K562 (cell line): ENCODE results near the gene ABCB6. TPM values are rescaled to one million over a fixed set of nuclear protein-coding genes. Genes with fewer than 3 reads are reported as not detected.

Experiments
- FOXJ3 ChIP-seq: sonication (generic); formaldehyde crosslinking; IDR thresholded peaks from 2 replicates; pipeline ENCODE4 v1.4.0; 2020; ENCODE audit warnings: mild to moderate bottlenecking, missing genetic modification reagents
- HDAC1 ChIP-seq, 2 experiments: fragments of 450-650 bp; IDR thresholded peaks; 2 replicates each; pipeline ENCODE4 v1.6.1; 2016 to 2017; ENCODE audit warnings: inconsistent platforms in 1 of 2, mild to moderate bottlenecking in 1 of 2, moderate library complexity in 1 of 2
- JUND ChIP-seq, 2 experiments: IDR thresholded peaks; 2 replicates in 1 of 2; 3 replicates in 1 of 2; pipeline ENCODE4 v1.6.1; 2011; ENCODE audit warnings: borderline replicate concordance in 2 of 2, low read depth in 2 of 2, low read length in 2 of 2, improper control_type of control experiment in 1 of 2, missing biosample characterization in 1 of 2, missing genetic modification characterization in 1 of 2, missing genetic modification reagents in 1 of 2
- PURB ChIP-seq: sonication (generic); formaldehyde crosslinking; IDR thresholded peaks from 2 replicates; pipeline ENCODE4 v1.9.0; 2021; ENCODE audit warnings: low read depth, mild to moderate bottlenecking, missing genetic modification reagents
- SIN3A ChIP-seq, 2 experiments: fragments of 150-350 bp in 1 of 2; IDR thresholded peaks; 2 replicates each; pipeline ENCODE4 v1.6.1; 2011 to 2016; ENCODE audit warnings: borderline replicate concordance in 2 of 2, low read depth in 2 of 2, low read length in 2 of 2, mild to moderate bottlenecking in 2 of 2, moderate library complexity in 2 of 2; ENCODE audit not compliant: control insufficient read depth in 1 of 2
- SP2 ChIP-seq: IDR thresholded peaks from 2 replicates; pipeline ENCODE4 v1.6.1; 2011; ENCODE audit warnings: mild to moderate bottlenecking, low read depth, low read length, moderate library complexity; ENCODE audit not compliant: poor library complexity, severe bottlenecking; ENCODE audit errors: extremely low read depth
- ZNF165 ChIP-seq: fragments of 250-450 bp; sonication (Bioruptor Pico); IDR thresholded peaks from 2 replicates; pipeline ENCODE4 v1.4.0; 2020; ENCODE audit warnings: borderline replicate concordance
- ZNF224 ChIP-seq: sonication (generic); formaldehyde crosslinking; IDR thresholded peaks from 2 replicates; pipeline ENCODE4 v1.8.0; 2022; ENCODE audit warnings: mild to moderate bottlenecking, missing genetic modification reagents
- polyA plus RNA-seq, 8 experiments: library from polyadenylated mRNA; depleted of rRNA in 4 of 8; stranded (reverse) in 5 of 8; unstranded in 3 of 8; fragments of >200 nt; fragmentation: Nextera tagmentation in 2 of 8; fragmentation: Illumina TruSeq in 1 of 8; extraction: Ambion mirVana in 2 of 8; extraction: Trizol in 1 of 8; gene quantifications; 2 replicates each; pipeline versions ENCODE4 v1.2.1 to v1.2.3, GENCODE V29; 2011 to 2014; ENCODE audit warnings: inconsistent platforms in 1 of 8, missing spikeins in 1 of 8
- total RNA-seq, 7 experiments: library from RNA; depleted of rRNA in 6 of 7; stranded (reverse); fragments of >200 nt in 6 of 7; fragmentation: Illumina TruSeq in 2 of 7; extraction: Trizol in 2 of 7; gene quantifications; 2 replicates each; pipeline versions ENCODE4 v1.2.1 to v1.2.3, GENCODE V29; 2011 to 2021; ENCODE audit warnings: low replicate concordance in 1 of 7
- TF ChIP-seq, protein P1 (sequence below), 3 experiments: IDR thresholded peaks in 2 of 3; conservative IDR thresholded peaks in 1 of 3; 2 replicates each; pipeline ENCODE4 v1.5.1; 2011 to 2012; ENCODE audit warnings: low read length in 3 of 3, mild to moderate bottlenecking in 3 of 3, control low read depth in 2 of 3, improper control_type of control experiment in 1 of 3, inconsistent platforms in 1 of 3, low read depth in 1 of 3, mixed read lengths in 1 of 3, moderate library complexity in 1 of 3; ENCODE audit not compliant: insufficient read depth in 2 of 3
- TF ChIP-seq, protein P2 (sequence below), 2 experiments: fragments of 450-650 bp; IDR thresholded peaks; 2 replicates each; pipeline ENCODE4 v1.6.1; 2018; ENCODE audit warnings: mild to moderate bottlenecking in 2 of 2, low read depth in 1 of 2; ENCODE audit not compliant: partially characterized antibody in 2 of 2

ABCB6 gene
- total and polyA plus RNA-seq, 9 of the 15 experiments (the other 6 are each of a cell fraction or from before 2014, with no cell fraction given), result 3.7 to 29.8 (median 16.8) TPM

DNA sequence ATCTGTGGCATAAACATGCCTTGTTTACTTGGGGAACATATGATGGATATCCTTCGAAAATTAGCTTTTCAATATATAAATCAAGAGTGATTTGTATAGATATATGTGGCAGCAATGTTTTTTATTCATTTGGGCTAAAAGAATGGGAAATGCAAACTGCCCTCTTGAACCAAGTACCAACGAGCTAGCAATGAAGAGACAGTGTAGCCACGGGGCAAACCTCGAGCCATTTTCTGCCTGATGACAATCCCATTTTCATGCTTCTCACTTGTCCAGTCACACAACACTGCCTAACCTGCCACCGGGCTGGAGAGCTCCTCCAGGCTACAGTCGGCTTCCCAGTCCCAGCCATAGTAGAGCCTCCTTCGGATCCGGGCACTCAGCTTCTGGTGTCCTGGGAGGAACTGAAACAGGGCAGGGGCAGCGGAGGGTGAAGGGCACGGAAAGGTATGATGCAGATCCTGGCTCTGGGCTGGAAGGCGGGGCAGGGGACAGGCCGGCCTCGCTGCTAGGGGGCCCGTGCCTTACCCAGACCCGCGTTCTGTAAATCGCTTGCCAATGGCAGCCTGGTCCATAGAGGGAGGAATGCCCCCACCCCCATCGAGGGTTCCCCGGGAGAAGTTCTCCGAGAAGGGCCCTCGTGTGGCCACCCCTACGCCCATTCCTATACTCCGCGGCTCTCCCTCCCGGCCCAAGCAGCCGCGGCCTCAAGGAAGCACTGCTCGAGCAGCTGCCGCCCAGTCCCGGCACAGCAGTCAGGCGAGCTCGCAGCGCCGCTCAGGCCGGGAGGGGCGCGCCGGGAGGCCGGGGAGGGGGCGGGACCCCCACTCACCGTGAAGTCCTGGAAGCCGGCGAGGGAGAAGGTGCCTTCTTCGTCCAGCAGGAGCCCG is 42.6 kb downstream of the ABCB6 start (continued):
- TF ChIP-seq SIN3A (IDR thresholded peaks at IDR 0.05; ENCODE audit: borderline replicate concordance in 2 of 2, control insufficient read depth in 1 of 2, low read depth in 2 of 2, low read length in 2 of 2), result peak; percentile 11 to 27; a peak in 1 of 4 replicates
- TF ChIP-seq, protein P1, sequence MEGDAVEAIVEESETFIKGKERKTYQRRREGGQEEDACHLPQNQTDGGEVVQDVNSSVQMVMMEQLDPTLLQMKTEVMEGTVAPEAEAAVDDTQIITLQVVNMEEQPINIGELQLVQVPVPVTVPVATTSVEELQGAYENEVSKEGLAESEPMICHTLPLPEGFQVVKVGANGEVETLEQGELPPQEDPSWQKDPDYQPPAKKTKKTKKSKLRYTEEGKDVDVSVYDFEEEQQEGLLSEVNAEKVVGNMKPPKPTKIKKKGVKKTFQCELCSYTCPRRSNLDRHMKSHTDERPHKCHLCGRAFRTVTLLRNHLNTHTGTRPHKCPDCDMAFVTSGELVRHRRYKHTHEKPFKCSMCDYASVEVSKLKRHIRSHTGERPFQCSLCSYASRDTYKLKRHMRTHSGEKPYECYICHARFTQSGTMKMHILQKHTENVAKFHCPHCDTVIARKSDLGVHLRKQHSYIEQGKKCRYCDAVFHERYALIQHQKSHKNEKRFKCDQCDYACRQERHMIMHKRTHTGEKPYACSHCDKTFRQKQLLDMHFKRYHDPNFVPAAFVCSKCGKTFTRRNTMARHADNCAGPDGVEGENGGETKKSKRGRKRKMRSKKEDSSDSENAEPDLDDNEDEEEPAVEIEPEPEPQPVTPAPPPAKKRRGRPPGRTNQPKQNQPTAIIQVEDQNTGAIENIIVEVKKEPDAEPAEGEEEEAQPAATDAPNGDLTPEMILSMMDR (IDR thresholded peaks at IDR 0.05 in 2 of 3, conservative IDR thresholded peaks at IDR 0.05 in 1 of 3; ENCODE audit: insufficient read depth in 2 of 3, low read depth in 1 of 3, low read length in 3 of 3), result peak in 2 of 3 experiments; percentile 2 to 6; a peak in 1 of 6 replicates
- TF ChIP-seq JUND (IDR thresholded peaks at IDR 0.05; ENCODE audit: borderline replicate concordance, low read depth, low read length), result no peak
- TF ChIP-seq JUND (tag; IDR thresholded peaks at IDR 0.05; ENCODE audit: borderline replicate concordance, low read depth, low read length), result no peak
- TF ChIP-seq FOXJ3 (CRISPR knock-in tag), result no peak
- TF ChIP-seq HDAC1 (IDR thresholded peaks at IDR 0.05), result peak in 1 of 2 experiments; percentile 19; a peak in 1 of 4 replicates
- no peak for TF ChIP-seq ZNF165 (CRISPR knock-in tag)
- no peak for TF ChIP-seq SP2
- TF ChIP-seq, protein P2, sequence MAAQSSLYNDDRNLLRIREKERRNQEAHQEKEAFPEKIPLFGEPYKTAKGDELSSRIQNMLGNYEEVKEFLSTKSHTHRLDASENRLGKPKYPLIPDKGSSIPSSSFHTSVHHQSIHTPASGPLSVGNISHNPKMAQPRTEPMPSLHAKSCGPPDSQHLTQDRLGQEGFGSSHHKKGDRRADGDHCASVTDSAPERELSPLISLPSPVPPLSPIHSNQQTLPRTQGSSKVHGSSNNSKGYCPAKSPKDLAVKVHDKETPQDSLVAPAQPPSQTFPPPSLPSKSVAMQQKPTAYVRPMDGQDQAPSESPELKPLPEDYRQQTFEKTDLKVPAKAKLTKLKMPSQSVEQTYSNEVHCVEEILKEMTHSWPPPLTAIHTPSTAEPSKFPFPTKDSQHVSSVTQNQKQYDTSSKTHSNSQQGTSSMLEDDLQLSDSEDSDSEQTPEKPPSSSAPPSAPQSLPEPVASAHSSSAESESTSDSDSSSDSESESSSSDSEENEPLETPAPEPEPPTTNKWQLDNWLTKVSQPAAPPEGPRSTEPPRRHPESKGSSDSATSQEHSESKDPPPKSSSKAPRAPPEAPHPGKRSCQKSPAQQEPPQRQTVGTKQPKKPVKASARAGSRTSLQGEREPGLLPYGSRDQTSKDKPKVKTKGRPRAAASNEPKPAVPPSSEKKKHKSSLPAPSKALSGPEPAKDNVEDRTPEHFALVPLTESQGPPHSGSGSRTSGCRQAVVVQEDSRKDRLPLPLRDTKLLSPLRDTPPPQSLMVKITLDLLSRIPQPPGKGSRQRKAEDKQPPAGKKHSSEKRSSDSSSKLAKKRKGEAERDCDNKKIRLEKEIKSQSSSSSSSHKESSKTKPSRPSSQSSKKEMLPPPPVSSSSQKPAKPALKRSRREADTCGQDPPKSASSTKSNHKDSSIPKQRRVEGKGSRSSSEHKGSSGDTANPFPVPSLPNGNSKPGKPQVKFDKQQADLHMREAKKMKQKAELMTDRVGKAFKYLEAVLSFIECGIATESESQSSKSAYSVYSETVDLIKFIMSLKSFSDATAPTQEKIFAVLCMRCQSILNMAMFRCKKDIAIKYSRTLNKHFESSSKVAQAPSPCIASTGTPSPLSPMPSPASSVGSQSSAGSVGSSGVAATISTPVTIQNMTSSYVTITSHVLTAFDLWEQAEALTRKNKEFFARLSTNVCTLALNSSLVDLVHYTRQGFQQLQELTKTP (IDR thresholded peaks at IDR 0.05; ENCODE audit: low read depth in 1 of 2, partially characterized antibody in 2 of 2), result no peak
- TF ChIP-seq ZNF224 (CRISPR knock-in tag), result no peak
- no peak for TF ChIP-seq PURB (CRISPR knock-in tag)
